Choroid plexus epithelial cell (primary cell): Measurements from ENCODE around the gene ST3GAL3.

Source experiments
- DNase-seq: peaks from one replicate; pipeline ENCODE4 v3.0.0-alpha.2; 2010; ENCODE audit warnings: low read depth
- H3K4me3 ChIP-seq: 2 replicates; pipeline ENCODE4 v1.5.1; 2011; ENCODE audit warnings: low read depth, mild to moderate bottlenecking, control low read depth, low read length, moderate library complexity
- TF ChIP-seq, protein P1 (sequence below): conservative IDR thresholded peaks from 2 replicates; pipeline ENCODE4 v1.5.1; 2011; ENCODE audit warnings: low read depth, mild to moderate bottlenecking, control low read depth, inconsistent platforms, low read length, moderate library complexity

The ST3GAL3 gene

DNA sequence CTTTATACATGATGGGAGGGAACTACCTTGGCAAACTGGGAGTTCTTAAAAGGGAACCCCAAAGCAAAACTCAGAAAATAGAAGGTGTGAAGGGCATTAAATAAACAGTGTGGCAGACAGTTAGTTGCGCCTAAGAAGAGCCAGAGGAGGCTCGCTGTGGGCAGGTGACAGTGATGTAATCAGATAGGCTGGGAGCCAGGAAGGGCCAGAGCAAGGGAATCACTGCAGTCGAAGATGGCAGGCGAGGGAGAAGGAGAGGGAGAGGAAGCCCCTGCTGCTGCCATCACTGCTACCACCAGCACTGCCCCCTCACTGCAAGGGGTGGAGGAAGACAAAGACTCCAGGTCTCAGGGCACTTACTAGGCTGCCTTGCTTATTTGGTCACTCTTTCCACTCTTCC, 97.2 kb downstream of the ST3GAL3 start:
- no peak overlapping the region for H3K4me3 ChIP-seq
- DNase-seq = no peak
- TF ChIP-seq, protein P1, sequence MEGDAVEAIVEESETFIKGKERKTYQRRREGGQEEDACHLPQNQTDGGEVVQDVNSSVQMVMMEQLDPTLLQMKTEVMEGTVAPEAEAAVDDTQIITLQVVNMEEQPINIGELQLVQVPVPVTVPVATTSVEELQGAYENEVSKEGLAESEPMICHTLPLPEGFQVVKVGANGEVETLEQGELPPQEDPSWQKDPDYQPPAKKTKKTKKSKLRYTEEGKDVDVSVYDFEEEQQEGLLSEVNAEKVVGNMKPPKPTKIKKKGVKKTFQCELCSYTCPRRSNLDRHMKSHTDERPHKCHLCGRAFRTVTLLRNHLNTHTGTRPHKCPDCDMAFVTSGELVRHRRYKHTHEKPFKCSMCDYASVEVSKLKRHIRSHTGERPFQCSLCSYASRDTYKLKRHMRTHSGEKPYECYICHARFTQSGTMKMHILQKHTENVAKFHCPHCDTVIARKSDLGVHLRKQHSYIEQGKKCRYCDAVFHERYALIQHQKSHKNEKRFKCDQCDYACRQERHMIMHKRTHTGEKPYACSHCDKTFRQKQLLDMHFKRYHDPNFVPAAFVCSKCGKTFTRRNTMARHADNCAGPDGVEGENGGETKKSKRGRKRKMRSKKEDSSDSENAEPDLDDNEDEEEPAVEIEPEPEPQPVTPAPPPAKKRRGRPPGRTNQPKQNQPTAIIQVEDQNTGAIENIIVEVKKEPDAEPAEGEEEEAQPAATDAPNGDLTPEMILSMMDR = no peak

DNA sequence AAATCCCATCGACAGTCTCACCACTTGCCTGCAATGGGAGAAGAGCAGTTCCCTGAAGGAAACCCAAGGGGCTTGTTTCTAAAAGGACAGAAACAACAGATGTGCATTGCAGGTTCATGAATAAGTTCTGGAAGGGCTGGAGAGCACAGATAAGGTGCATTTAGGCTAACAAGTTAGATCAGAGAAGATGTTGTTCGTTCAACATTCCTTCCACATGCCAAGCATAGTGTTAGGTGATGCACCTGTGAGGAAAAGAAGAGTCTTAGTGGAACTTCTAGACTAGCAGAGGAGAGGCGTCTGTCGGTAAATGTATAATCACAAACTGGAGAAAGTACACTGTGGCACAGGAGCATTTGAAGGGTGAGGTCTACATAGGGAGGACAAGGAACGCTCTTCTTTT, 98.0 kb downstream of the ST3GAL3 start:
- H3K4me3 ChIP-seq = no peak overlapping the region
- TF ChIP-seq, protein P1 = no peak

DNA sequence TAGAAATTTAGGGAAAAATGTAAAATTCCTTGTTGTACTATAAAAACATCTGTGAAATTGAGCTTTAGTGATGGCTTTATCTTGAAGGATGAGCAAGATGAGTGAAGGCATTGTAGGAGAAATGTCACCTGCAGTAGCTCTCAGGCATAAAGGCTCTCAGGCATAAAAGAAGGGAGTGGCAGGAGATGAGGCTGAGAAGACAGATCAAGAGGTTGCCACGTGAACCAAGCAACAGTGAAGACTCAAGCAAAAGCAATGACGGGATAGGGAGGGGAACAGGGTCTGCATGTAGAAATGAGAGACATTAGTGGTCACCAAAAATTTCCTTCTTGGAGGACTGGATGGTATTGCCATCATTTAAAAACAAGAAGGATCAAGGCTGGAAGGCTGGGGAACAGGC, 98.8 kb downstream of the ST3GAL3 start:
- TF ChIP-seq, protein P1 = no peak
- no peak for DNase-seq
- H3K4me3 ChIP-seq = no peak overlapping the region

More for the DNA sequence above, 98.0 kb downstream of the ST3GAL3 start:
- no peak for DNase-seq

DNA sequence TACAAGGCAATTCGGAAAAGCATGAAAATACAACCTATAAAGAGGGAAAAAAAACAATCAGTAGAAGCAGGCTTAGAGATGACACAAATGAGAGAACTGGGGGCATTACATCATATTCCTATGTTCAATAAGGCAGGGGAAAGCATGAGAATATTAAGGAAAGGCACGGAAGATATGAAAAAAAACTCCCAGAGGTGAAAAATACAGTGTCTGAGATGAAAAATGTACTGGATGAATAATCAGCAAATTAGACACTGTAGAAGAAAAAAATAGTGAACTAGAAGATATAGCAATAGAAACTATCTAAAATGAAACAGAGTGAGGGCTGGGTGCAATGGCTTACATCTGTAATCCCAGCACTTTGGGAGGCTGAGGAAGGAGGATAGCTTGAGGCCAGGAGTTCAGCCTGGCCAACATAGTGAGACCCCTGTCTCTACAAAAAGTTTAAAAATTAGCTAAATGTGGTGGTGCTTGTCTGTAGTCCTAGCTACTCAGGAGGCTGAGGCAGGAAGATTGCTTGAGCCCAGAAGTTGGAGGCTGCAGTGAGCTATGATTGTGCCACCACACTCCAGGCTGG, 101.8 kb downstream of the ST3GAL3 start:
- no peak for DNase-seq
- TF ChIP-seq, protein P1 = no peak
- no peak overlapping the region for H3K4me3 ChIP-seq

DNA sequence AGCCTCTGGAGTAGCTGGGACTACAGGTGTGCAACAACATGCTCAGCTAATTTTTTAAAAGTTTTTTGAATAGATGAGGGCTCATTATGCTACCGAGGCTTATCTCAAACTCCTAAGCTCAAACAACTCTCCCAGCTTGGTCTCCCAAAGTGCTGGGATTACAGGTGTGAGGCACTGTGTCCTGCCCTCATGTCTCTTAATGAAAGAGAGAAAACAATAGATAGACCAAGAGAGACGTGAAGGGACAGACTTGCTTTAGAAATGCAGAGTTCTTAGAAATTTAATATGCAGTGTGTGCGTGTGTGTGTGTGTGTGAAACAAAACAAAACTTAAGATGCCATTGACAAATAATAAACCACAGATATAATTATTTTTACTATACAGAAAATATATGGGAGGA, 105.2 kb downstream of the ST3GAL3 start:
- no peak for DNase-seq
- TF ChIP-seq, protein P1 = no peak
- no peak overlapping the region for H3K4me3 ChIP-seq

DNA sequence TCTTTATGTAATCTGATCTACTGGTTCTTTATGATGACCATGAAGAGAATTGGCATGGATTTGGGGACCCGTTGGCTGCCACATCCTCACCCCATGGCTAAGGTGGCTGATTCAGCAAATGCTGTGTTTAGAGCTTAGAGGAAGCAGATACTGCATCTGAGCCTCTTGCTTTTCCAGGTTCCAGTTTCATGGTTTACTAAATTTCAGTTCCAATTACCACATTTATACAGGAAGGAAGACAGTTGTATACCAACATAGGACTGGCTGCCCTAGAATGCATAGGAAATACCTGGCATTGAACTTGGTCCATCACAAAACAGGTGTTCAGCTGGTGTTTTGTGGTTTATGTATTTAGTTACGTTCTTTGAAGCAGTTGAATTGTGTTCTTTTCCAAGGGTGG, 107.1 kb downstream of the ST3GAL3 start:
- DNase-seq = no peak
- H3K4me3 ChIP-seq = no peak overlapping the region
- TF ChIP-seq, protein P1 = no peak

DNA sequence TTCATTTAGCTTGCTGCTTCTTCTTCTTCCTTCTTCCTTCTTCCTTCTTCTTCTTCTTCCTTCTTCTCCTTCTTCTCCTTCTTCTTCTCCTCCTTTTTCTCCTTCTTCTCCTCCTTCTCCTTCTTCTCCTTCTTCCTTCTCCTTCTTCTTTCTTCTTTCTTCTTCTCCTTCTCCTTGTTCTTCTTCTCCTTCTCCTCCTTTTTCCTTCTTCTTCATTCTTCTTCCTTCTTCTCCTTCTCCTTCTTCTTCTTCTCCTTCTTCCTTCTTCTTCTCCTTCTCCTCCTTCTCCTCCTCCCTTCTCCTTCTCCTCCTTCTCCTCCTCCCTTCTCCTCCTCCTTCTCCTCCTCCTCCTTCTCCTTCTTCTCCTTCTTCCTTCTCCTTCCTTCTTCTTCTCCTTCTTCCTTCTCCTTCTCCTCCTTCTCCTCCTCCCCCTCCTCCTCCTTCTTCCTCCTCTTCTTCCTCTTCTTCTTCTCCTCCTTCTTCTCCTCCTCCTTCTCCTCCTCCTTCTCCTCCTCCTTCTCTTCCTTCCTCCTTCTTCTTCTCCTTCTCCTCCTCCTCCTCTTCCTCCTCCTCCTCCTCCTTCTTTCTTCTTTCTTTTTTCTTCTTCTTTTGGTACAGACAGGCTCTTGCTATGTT, 110.1 kb downstream of the ST3GAL3 start:
- TF ChIP-seq, protein P1 = no peak
- DNase-seq = no peak
- H3K4me3 ChIP-seq = no peak overlapping the region
